ENCODE results near the gene ANKH.
"Not testable (repeated sequence)": the region's sequence is repeated elsewhere in the genome, so short reads cannot be mapped to it uniquely, and the experiment has no call there.

Gene ANKH

GRCh38 chr5:14871214-14872069 is at the start of gene ANKH:
Gene ANKH (minus strand): TSS chr5:14871778. CDS start chr5:14871447, 331 bp downstream.
- DNase-seq, result peak; percentile 87

DNA sequence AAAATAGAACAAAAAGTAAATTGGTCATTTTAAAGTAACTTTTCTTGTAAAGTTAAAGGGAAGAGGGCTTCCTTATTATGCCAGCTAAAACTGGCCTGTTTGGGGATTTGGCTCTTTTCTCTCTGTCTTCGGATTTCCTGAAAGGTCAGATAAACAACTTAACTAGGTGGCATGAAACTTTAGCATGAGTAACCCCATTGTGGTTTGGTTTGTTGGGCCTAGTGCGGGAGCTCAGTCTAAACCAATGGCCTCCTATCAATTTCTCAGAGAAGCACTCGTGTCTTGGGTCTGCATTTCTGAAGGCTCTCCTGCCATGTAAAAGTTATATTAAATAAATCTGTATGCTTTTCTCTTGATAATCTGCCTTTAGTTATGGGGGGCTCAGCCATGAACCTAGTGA is 48.5 kb upstream of the ANKH start:
- DNase-seq, result no peak

DNA sequence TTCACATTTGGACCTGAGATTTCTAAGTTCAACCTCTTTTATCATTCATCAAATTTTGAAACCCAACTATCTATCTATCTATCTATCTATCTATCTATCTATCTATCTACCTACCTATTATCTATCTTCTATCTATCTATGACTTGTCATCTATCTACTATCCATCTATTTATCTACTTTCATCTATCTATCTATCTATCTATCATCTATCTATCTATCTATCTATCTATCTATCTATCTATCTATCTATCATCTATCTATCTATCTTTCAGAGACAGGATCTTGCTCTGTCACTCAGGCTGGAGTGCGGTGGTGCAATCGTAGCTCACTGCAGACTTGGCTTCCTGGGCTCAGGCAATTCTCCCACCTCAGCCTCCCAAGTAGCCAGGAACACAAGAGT is 47.5 kb upstream of the ANKH start:
- not testable (repeated sequence) for DNase-seq

DNA sequence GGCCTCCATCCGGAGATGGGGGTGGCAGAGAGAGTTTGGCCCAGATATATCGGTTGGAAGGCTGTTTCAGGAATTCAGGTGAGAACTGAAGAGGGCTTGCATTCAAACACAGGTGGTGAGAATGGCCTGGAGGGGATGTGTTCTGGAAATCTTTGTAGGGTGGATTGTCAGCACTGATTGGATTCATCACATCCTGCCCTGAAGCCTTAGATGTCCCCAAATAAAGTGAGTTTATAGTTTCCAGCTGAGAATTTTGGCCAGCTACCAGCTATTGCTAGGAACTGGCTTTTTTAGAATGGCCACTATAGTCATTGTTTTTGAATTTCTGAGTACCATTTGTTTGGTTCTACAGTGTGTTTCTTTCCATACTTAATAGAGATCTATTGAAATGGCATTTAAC is 46.1 kb upstream of the ANKH start:
- no peak for DNase-seq

DNA sequence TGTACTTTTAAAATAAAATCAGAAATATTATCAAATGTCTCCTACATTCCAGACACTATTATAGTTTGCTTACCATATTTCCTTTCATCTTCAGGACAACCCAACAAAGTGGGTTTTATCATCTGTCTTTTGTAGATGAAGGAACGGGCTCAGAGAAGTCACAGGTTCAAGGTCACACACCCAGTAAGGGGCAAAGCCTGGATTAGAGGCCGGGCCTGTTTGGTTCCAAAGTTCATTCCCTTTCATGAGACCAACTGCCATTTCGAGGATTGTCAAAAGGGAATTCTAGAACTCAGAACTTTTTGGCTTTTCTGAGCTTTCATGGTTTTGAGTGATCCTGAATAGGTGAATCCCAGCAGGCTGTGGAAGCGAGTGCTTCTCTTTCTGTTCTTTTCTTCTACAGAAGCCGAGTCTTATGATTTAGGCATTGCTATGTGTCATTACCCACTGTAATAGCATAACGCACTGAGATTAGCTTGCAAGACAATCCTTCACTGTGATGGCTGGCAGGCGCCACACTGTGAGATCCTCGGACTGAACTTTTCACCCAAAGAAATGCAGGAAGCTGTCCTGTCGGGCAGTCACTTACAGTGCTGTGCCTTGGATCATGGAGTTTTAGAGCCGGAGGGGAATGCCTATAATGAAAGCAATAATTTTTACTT is 43.8 kb upstream of the ANKH start:
- DNase-seq, result no peak

DNA sequence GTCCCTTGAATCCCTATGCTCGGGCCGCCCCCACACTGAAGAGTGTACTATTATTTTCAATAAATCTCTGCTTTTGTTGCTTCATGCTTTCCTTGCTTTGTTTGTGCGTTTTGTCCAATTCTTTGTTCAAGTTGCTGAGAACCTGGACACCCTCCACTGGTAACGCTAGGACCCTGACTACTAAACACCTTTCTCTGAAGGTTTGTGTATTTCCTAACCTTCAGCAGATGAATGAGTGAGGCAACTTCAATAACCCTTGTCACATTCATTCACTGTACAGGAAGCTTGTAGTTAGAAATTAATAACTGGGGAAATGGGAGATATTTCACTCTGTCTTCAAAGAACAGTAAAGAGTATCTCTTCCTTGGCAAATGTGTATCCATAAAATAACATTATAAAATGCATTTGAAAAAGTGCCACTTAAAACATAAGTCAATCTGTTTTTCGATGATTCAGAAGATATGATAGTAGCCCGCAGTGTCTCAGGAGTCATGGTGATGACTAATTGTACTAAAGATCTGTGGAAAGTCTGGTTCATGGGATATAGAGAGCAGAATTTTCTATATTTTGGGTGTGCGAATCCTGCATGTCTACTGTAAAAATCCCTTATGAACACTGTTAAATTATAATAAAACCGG is 43.2 kb upstream of the ANKH start:
- no peak for DNase-seq

GRCh38 chr5:14914193-14914592 is 42.6 kb upstream of the ANKH start:
- no peak for DNase-seq

- DNase-seq, result no peak
These were observed 41.5 kb upstream of the ANKH start for GRCh38 chr5:14913096-14913495.

DNA sequence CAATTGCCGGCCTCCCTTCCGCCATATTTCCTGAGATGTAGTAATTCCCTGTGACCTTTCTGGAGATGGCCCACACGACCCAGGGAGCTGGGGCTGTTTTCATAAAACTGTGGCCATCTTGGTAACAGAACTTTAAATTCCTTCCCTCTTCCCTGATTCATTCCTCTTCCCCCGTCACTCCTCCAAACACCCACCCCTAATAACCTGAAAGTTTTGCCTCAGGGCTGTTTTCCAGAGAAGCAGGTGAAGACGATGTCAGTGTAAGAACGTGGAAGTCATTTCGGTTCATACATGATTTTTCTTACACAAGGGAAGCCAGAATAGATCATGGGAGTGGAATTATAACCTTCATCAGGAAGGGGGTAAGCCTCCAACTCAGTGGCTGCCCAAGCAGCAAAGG is 40.6 kb upstream of the ANKH start:
- DNase-seq, result no peak

DNA sequence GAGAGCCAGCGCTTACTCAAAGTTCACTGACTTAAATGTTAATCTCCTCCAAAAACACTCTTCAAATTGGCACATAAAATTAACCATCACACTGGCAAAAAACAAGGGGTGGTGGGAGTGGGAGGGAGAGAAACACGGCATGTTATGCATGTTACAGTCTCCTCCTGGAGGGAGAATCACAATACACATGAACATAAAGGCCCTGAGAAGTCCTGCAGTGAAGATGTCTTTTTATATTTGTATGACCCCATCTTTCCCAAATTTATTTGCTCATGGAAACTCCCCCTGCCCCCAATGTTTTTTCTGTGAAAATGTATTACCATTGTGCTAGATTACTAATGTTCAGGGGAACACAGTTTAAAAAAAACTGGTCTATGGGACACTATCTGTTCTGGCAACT is 37.8 kb upstream of the ANKH start:
- no peak for DNase-seq

DNA sequence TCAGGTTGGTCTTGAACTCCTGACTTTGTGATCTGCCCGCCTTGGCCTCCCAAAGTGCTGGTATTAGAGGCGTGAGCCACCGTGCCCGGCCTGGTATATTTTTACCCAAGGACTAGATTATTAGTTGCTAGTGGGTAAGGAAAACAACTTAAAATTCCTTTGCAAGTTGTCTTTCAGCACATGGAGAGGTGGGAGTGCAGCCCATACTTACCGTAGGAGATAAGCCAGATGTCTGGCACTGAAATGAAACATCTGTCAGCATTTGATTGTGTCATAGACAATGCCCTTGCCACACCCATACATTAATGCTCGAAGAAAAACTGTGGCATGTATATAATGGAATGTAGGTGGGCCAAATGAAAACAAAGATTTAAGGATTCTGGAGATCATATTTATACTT is 36.6 kb upstream of the ANKH start:
- DNase-seq, result no peak

GRCh38 chr5:14906628-14907027 is 35.0 kb upstream of the ANKH start:
- DNase-seq, result no peak

- no peak for DNase-seq
These were observed 31.4 kb upstream of the ANKH start for GRCh38 chr5:14902826-14903560.

DNA sequence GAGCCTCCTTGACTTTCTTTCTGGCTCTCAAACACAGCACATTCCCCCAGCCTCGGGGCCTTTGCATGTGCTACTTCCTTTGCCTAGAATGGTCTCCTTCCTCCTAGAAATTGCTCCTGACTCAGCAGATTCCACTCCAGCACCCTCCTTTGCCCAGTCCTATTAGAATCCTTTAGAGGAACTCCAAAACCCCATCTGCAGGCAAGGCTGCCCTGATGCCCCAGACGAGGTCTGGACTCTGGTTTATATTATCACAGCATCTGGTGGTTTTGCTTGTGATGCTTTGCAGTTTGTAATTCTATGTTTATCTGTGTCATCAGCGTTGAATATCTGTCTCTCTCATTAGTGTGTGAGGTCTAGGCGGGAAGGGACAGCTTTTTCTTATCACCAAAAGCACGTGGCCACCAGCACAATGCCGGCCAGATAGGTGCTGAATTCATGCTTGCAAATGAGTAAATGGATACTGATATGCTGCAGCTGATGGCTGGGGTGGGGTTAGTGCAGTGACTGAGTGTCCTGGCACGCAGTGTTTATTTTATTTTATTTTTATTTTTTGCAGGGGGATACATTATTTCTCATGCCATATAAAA is 30.0 kb upstream of the ANKH start:
- DNase-seq, result no peak

GRCh38 chr5:14900693-14901461 is 29.3 kb upstream of the ANKH start:
- no peak for DNase-seq

- DNase-seq, result no peak
These were observed 24.6 kb upstream of the ANKH start for GRCh38 chr5:14896131-14896530.

GRCh38 chr5:14895301-14895700 is 23.7 kb upstream of the ANKH start:
- DNase-seq, result no peak

DNA sequence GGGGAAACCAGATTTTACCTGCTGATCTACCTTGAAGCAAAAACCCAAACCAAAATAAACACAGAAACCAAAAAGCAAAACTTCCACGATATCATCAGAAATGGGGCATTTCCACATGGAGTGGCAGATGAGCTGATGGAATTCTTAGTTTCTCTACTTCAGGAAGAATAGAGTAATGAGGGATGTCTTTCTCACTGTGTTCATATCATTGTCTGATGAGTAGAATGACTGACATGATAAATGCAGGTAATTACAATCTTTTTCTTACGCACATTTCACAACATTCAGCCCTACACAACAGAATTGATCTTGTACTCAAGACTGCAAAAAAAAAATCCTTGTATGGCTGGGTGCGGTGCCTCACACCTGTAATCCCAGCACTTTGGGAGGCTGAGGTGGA is 23.2 kb upstream of the ANKH start:
- no peak for DNase-seq

DNA sequence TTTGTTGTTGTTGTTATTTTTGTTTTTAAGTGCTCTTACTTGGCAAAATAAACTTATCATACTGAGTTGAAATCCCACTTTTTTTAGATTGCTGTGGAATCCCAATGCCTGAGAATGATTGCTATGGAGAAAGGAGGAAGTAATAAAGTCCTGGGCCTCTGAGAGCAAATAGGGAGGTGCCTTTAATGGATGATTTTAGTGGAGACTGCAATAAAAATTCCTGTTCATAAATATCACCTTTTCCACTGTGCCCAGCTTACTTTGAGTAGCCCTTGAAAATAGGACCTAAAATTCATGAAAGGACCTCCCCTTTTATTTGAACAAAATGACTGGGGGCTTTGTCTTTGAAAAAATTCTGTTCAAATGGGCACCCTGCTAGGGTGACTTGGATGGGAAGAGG is 21.8 kb upstream of the ANKH start:
- DNase-seq, result no peak

GRCh38 chr5:14890846-14891245 is 19.3 kb upstream of the ANKH start:
- no peak for DNase-seq

DNA sequence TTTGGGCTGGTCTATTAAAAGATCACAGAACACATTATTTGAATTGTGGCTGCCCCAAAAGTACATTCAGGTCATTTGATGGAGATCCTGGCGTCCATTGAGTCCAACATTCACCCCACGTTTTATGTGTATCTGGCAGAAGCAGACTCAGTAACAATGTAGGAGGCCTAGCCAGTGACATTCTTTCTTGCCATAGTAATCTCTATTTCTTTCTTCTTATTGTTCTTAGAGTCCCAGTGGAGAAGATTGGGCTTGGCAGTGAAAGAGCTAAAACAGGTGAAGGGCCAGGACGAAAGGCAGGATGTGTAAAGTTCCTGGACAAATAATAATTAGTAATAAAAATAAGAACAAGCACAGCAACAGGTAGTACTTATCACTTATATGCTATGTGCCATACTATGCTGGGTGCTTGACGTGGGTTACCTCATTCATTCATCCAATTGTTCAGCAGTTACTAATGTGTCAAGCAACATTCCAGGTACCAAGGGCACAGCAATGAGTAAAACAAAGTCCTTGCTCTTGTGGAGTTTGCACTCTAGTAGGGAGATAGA is 12.6 kb upstream of the ANKH start:
- no peak for DNase-seq

Data from stimulated activated CD4-positive, alpha-beta T cell treated with anti-CD3 and anti-CD28 coated beads, Interleukin-15, amount 100 ng/mL, for 24 hours (primary cell).